ENCODE data around the gene TFB1M.
"Not testable (repeated sequence)": the region's sequence is repeated elsewhere in the genome, so short reads cannot be mapped to it uniquely, and the experiment has no call there.

The TFB1M gene

GRCh38 chr6:155319902-155320301 is 5.6 kb upstream of the TFB1M start:
- TF ChIP-seq POLR2A (IDR thresholded peaks at IDR 0.05; ENCODE audit: extremely low read depth, insufficient read length), result no peak
- DNase-seq (ENCODE audit: low read depth), result peak; percentile 74
- no peak overlapping the region for H3K4me3 ChIP-seq (ENCODE audit: low read depth, low read length)

GRCh38 chr6:155317186-155317585 is 2.9 kb upstream of the TFB1M start:
- no peak overlapping the region for H3K4me3 ChIP-seq (ENCODE audit: low read depth, low read length)
- DNase-seq (ENCODE audit: low read depth), result no peak
- TF ChIP-seq CTCF (IDR thresholded peaks at IDR 0.05; ENCODE audit: low read depth, low read length) (no peak), MYC (IDR thresholded peaks at IDR 0.05; ENCODE audit: low read depth, low read length) (no peak), MAX (IDR thresholded peaks at IDR 0.05; ENCODE audit: low read depth, low read length) (no peak), POLR2A (IDR thresholded peaks at IDR 0.05; ENCODE audit: extremely low read depth, insufficient read length) (no peak)

GRCh38 chr6:155316419-155316818 is 2.1 kb upstream of the TFB1M start:
- TF ChIP-seq POLR2A (IDR thresholded peaks at IDR 0.05; ENCODE audit: extremely low read depth, insufficient read length), result no peak
- DNase-seq (ENCODE audit: low read depth), result no peak
- H3K4me3 ChIP-seq (ENCODE audit: low read depth, low read length), result no peak overlapping the region

GRCh38 chr6:155315516-155315871 is 1.2 kb upstream of the TFB1M start:
- peak; percentile 49 for DNase-seq (ENCODE audit: low read depth)
- no peak for TF ChIP-seq POLR2A (IDR thresholded peaks at IDR 0.05; ENCODE audit: extremely low read depth, insufficient read length)
- peak overlapping the region; percentile 80 for H3K4me3 ChIP-seq (ENCODE audit: low read depth, low read length)

- DNase-seq (ENCODE audit: low read depth), result peak; percentile 94
- H3K4me3 ChIP-seq (ENCODE audit: low read depth, low read length), result peak overlapping the region; percentile 80
- TF ChIP-seq MYC (IDR thresholded peaks at IDR 0.05; ENCODE audit: low read depth, low read length), result peak; percentile 98
- no peak for TF ChIP-seq CTCF (IDR thresholded peaks at IDR 0.05; ENCODE audit: low read depth, low read length)
- TF ChIP-seq POLR2A (IDR thresholded peaks at IDR 0.05; ENCODE audit: extremely low read depth, insufficient read length), result peak; percentile 7
- TF ChIP-seq MAX (IDR thresholded peaks at IDR 0.05; ENCODE audit: low read depth, low read length), result peak; percentile 99
Observed at GRCh38 chr6:155314773-155315515, 660 bp upstream of the TFB1M start.

- TF ChIP-seq MAX (IDR thresholded peaks at IDR 0.05; ENCODE audit: low read depth, low read length) (no peak), MYC (IDR thresholded peaks at IDR 0.05; ENCODE audit: low read depth, low read length) (no peak), CTCF (IDR thresholded peaks at IDR 0.05; ENCODE audit: low read depth, low read length) (no peak), POLR2A (IDR thresholded peaks at IDR 0.05; ENCODE audit: extremely low read depth, insufficient read length) (no peak)
- DNase-seq (ENCODE audit: low read depth), result peak; percentile 60
- H3K4me3 ChIP-seq (ENCODE audit: low read depth, low read length), result peak overlapping the region; percentile 94
Observed at GRCh38 chr6:155313602-155314091, 637 bp downstream of the TFB1M start.

- peak overlapping the region; percentile 94 for H3K4me3 ChIP-seq (ENCODE audit: low read depth, low read length)
- not testable (repeated sequence) for DNase-seq (ENCODE audit: low read depth)
Observed at GRCh38 chr6:155312950-155313349, 1.3 kb downstream of the TFB1M start.

GRCh38 chr6:155311583-155311982 is 2.7 kb downstream of the TFB1M start:
- no peak for TF ChIP-seq MAX (IDR thresholded peaks at IDR 0.05; ENCODE audit: low read depth, low read length)
- no peak for TF ChIP-seq POLR2A (IDR thresholded peaks at IDR 0.05; ENCODE audit: extremely low read depth, insufficient read length)
- no peak for TF ChIP-seq MYC (IDR thresholded peaks at IDR 0.05; ENCODE audit: low read depth, low read length)
- no peak for TF ChIP-seq CTCF (IDR thresholded peaks at IDR 0.05; ENCODE audit: low read depth, low read length)
- H3K4me3 ChIP-seq (ENCODE audit: low read depth, low read length), result no peak overlapping the region
- no peak for DNase-seq (ENCODE audit: low read depth)
